Upper lobe of left lung (tissue), 6 donors: Measurements from ENCODE around the gene NR3C2. TPM values are rescaled to one million over a fixed set of nuclear protein-coding genes. Genes with fewer than 3 reads are reported as not detected.
A peak's percentile ranks its signal among the peaks of the same experiment; 100 is the strongest.

ENCODE experiments used
- ATAC-seq, 2 donors: fragments of 200-7000 bp; cut with Tn5 transposase; one replicate each; pipeline ENCODE4 v1.9.1; 2022; ENCODE audit warnings: mild to moderate bottlenecking in 2 of 2, moderate library complexity in 2 of 2; ENCODE audit not compliant: low FRiP score in 2 of 2
- DNase-seq, 2 donors: peaks; one replicate each; pipeline ENCODE4 v3.0.0-alpha.2; 2019 to 2020
- H3K27ac ChIP-seq, 4 donors: fragments of 200-600 bp; sonication (generic); one replicate each; pipeline ENCODE4 v1.5.1; 2016 to 2019
- H3K27me3 ChIP-seq, 4 donors: fragments of 200-600 bp; sonication (generic); one replicate each; pipeline ENCODE4 v1.5.1; 2017 to 2019
- H3K36me3 ChIP-seq, 4 donors: fragments of 200-600 bp; sonication (generic); one replicate each; pipeline ENCODE4 v1.5.1; 2016 to 2019
- H3K4me1 ChIP-seq, 4 donors: fragments of 200-600 bp; sonication (generic); one replicate each; pipeline ENCODE4 v1.5.1; 2018 to 2019
- H3K4me3 ChIP-seq, 4 donors: fragments of 200-600 bp; sonication (generic); one replicate each; pipeline ENCODE4 v1.5.1; 2017 to 2019; ENCODE audit warnings: mild to moderate bottlenecking in 2 of 4, moderate library complexity in 1 of 4
- H3K9me3 ChIP-seq, 4 donors: fragments of 200-600 bp; sonication (generic); one replicate each; pipeline ENCODE4 v1.5.1; 2018 to 2019
- EP300 ChIP-seq, 4 donors: sonication (generic); formaldehyde crosslinking; IDR thresholded peaks; one replicate each; pipeline ENCODE4 v1.5.1; 2017; ENCODE audit warnings: antibody characterized with exemption in 4 of 4, control low read depth in 2 of 4
- POLR2A ChIP-seq, 4 donors: fragments of 450-650 bp; IDR thresholded peaks; one replicate each; pipeline ENCODE4 v1.5.1; 2016 to 2017; ENCODE audit warnings: antibody characterized with exemption in 4 of 4, mild to moderate bottlenecking in 2 of 4
- POLR2AphosphoS5 ChIP-seq, 2 donors: sonication (generic); formaldehyde crosslinking; IDR thresholded peaks; one replicate each; pipeline ENCODE4 v1.5.1; 2017; ENCODE audit warnings: antibody characterized with exemption in 2 of 2
- WGBS, 2 donors: methylation state at CpG; one replicate each; pipeline ENCODE4 v1.1.5; 2017 to 2018; 5-methylcytosine and 5-hydroxymethylcytosine counted together
- total RNA-seq, 6 donors: library from RNA; depleted of rRNA in 4 of 6; stranded (reverse); fragments of >200 nt in 4 of 6; gene quantifications; one replicate each; pipeline versions ENCODE4 v1.1.0 to v1.2.1, GENCODE V29; 2016 to 2021
- TF ChIP-seq, protein P1 (sequence below), 6 experiments: fragments of 450-650 bp in 4 of 6; fragments of 200-600 bp in 2 of 6; sonication (generic) in 2 of 6; IDR thresholded peaks; one replicate each; pipeline ENCODE4 v1.5.1; 2016 to 2019; ENCODE audit warnings: antibody characterized with exemption in 6 of 6
- donor health status: DM: no; HTN: no; CAD: no; lungs with moderate emphysema.
- donor health status: DM: no; HTN: yes; CAD: no; lungs with severe emphysema.

NR3C2 gene
- total RNA-seq, 6 donors from 2014 or later = 10.3 to 39.8 (median 23.7) TPM

- Histone ChIP-seq H3K27ac (no peak overlapping the region), H3K36me3 (peaks cover 2 to 29% (median 7%) of the 10 kb centered on the region in 4 donors), H3K27me3 (no peaks in the 10 kb centered on the region), H3K4me3 (no peak overlapping the region), H3K4me1 (no peaks in the 10 kb centered on the region), H3K9me3 (no peaks in the 10 kb centered on the region)
- ATAC-seq (no peak), DNase-seq (no peak)
- TF ChIP-seq POLR2AphosphoS5 (IDR thresholded peaks at IDR 0.05) = no peak
- no peak for TF ChIP-seq EP300 (IDR thresholded peaks at IDR 0.05)
- TF ChIP-seq, protein P1, sequence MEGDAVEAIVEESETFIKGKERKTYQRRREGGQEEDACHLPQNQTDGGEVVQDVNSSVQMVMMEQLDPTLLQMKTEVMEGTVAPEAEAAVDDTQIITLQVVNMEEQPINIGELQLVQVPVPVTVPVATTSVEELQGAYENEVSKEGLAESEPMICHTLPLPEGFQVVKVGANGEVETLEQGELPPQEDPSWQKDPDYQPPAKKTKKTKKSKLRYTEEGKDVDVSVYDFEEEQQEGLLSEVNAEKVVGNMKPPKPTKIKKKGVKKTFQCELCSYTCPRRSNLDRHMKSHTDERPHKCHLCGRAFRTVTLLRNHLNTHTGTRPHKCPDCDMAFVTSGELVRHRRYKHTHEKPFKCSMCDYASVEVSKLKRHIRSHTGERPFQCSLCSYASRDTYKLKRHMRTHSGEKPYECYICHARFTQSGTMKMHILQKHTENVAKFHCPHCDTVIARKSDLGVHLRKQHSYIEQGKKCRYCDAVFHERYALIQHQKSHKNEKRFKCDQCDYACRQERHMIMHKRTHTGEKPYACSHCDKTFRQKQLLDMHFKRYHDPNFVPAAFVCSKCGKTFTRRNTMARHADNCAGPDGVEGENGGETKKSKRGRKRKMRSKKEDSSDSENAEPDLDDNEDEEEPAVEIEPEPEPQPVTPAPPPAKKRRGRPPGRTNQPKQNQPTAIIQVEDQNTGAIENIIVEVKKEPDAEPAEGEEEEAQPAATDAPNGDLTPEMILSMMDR (IDR thresholded peaks at IDR 0.05) = no peak
- TF ChIP-seq POLR2A (IDR thresholded peaks at IDR 0.05) = no peak
- WGBS, 2 donors = 92 to 95% methylated on average over 6 of the region's 6 CpGs
Measured at GRCh38 chr4:148073349-148073748, 368.9 kb downstream of the NR3C2 start.

GRCh38 chr4:148072789-148073188, 369.4 kb downstream of the NR3C2 start:
- Histone ChIP-seq H3K27me3 (no peaks in the 10 kb centered on the region), H3K36me3 (peaks cover 2 to 24% (median 7%) of the 10 kb centered on the region in 4 donors), H3K4me3 (no peak overlapping the region), H3K9me3 (no peaks in the 10 kb centered on the region), H3K4me1 (peaks cover 0 to under 1% (median 0%) of the 10 kb centered on the region in 4 donors), H3K27ac (no peak overlapping the region)
- no peak for ATAC-seq
- 96 to 100% methylated on average over 9 of the region's 9 CpGs for WGBS, 2 donors
- TF ChIP-seq EP300 (IDR thresholded peaks at IDR 0.05) (no peak), POLR2AphosphoS5 (IDR thresholded peaks at IDR 0.05) (no peak), POLR2A (IDR thresholded peaks at IDR 0.05) (no peak)
- TF ChIP-seq, protein P1 (IDR thresholded peaks at IDR 0.05) = no peak
- peak in 1 of 2 donors; percentile 30 for DNase-seq

DNA sequence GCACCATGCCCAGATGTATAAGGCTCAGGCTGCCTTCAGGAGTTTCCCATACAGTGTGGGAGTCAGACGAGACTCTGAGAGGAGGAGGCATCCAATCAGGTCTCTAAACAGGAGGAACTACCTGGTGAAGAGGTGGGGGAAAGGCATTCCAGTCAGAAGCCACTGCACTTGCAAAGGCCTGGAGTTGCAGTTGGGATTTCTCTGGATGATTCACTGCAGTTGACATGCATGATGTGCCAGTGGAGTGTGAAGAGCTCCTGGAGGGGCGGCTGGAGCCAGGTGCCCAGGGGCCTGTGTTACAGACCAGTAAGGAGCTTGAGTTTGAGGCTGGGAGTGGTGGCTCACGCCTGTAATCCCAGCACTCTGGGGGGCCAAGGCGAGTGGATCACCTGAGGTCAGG, 371.2 kb downstream of the NR3C2 start:
- DNase-seq (no peak), ATAC-seq (no peak)
- Histone ChIP-seq H3K36me3 (peaks cover 2 to 13% (median 7%) of the 10 kb centered on the region in 4 donors), H3K27ac (no peak overlapping the region), H3K27me3 (no peaks in the 10 kb centered on the region), H3K9me3 (no peaks in the 10 kb centered on the region), H3K4me3 (no peak overlapping the region), H3K4me1 (peaks cover 0 to 9% (median 6%) of the 10 kb centered on the region in 4 donors)
- 85 to 89% methylated on average over 4 of the region's 4 CpGs for WGBS, 2 donors
- TF ChIP-seq POLR2A (IDR thresholded peaks at IDR 0.05) (no peak), EP300 (IDR thresholded peaks at IDR 0.05) (no peak), POLR2AphosphoS5 (IDR thresholded peaks at IDR 0.05) (no peak)
- TF ChIP-seq, protein P1 (IDR thresholded peaks at IDR 0.05) = no peak

DNA sequence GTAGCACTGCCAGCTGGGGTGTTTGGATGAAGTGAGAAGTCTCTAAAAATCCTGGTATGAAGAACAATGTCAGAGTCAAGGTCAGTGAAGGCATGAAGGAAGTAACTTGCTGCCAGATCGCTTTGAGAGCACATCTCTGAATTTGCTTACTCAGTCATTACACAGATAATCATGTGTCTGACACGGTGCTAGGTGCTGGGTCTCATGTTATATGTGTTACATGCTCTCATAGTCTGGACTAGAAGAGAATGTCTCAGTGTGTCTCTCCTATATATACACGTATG, 372.4 kb downstream of the NR3C2 start:
- no peak for ATAC-seq
- Histone ChIP-seq H3K4me3 (no peak overlapping the region), H3K27me3 (no peaks in the 10 kb centered on the region), H3K9me3 (no peaks in the 10 kb centered on the region), H3K27ac (no peak overlapping the region), H3K4me1 (peaks cover 0 to 9% (median 6%) of the 10 kb centered on the region in 4 donors), H3K36me3 (peaks cover 2 to 12% (median 6%) of the 10 kb centered on the region in 4 donors)
- no peak for TF ChIP-seq POLR2A (IDR thresholded peaks at IDR 0.05)
- TF ChIP-seq POLR2AphosphoS5 (IDR thresholded peaks at IDR 0.05) = no peak
- TF ChIP-seq, protein P1 (IDR thresholded peaks at IDR 0.05) = no peak
- TF ChIP-seq EP300 (IDR thresholded peaks at IDR 0.05) = no peak
- WGBS, 2 donors = 52 to 66% methylated on average over 3 of the region's 3 CpGs
- no peak for DNase-seq

DNA sequence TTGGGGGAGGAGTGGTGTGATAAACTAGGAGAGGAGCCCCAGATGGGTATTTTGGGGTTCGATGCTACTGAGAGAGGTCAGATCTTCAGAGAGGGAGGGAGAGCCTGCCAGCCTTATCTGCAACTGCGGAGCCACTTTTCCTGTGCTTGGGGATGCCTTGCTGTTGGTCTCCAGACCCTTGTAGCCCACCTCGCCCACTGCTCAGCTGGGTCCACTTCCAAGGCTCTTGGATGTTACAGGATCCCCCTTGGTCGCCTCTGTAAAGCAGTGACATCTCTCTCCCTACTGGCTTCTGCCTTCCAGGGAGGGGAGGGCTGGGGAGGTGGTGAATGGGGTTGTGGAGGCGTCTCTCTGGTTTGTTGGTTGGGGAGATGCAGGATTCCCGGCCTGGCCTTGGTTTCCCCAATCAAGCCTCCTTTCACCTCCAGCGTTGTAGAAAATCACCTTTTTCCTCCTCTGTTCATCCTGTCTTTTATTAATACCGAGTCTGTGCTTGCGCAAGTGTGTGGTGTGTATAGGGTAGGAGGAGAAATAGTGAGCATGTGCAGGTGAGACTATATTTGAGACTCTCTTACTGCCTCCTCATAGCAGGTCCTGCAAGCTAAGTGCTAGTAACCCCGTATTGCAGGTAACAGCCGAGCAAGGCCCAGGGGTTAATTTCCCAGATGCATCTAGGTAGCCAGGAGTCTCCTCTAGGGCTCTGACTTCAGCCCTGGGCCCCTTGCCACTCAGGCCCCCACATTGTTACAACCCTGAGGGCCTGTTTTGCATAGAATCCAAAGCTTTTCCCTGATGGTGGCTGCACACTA, 372.9 kb downstream of the NR3C2 start:
- WGBS, 2 donors = 90 to 93% methylated on average over 11 of the region's 11 CpGs
- peaks cover 0 to 9% (median 6%) of the 10 kb centered on the region in 4 donors for H3K4me1 ChIP-seq
- DNase-seq = no peak
- TF ChIP-seq EP300 (IDR thresholded peaks at IDR 0.05) (no peak), POLR2AphosphoS5 (IDR thresholded peaks at IDR 0.05) (no peak), POLR2A (IDR thresholded peaks at IDR 0.05) (no peak)
- TF ChIP-seq, protein P1 (IDR thresholded peaks at IDR 0.05) = no peak
- no peaks in the 10 kb centered on the region for H3K9me3 ChIP-seq
- peaks cover 2 to 14% (median 7%) of the 10 kb centered on the region in 4 donors for H3K36me3 ChIP-seq
- ATAC-seq = no peak
- H3K27me3 ChIP-seq = no peaks in the 10 kb centered on the region
- H3K27ac ChIP-seq = no peak overlapping the region
- H3K4me3 ChIP-seq = no peak overlapping the region
